NCI-H2171 (cell line): Measurements from ENCODE around the gene MRTO4.
A peak's percentile ranks its signal among the peaks of the same experiment; 100 is the strongest.
"Not testable (repeated sequence)": the region's sequence is repeated elsewhere in the genome, so short reads cannot be mapped to it uniquely, and the experiment has no call there.

Experiments
- DNase-seq: peaks from one replicate; lab custom pipeline; 2025; lab: John Stamatoyannopoulos, UW

MRTO4 gene

DNA sequence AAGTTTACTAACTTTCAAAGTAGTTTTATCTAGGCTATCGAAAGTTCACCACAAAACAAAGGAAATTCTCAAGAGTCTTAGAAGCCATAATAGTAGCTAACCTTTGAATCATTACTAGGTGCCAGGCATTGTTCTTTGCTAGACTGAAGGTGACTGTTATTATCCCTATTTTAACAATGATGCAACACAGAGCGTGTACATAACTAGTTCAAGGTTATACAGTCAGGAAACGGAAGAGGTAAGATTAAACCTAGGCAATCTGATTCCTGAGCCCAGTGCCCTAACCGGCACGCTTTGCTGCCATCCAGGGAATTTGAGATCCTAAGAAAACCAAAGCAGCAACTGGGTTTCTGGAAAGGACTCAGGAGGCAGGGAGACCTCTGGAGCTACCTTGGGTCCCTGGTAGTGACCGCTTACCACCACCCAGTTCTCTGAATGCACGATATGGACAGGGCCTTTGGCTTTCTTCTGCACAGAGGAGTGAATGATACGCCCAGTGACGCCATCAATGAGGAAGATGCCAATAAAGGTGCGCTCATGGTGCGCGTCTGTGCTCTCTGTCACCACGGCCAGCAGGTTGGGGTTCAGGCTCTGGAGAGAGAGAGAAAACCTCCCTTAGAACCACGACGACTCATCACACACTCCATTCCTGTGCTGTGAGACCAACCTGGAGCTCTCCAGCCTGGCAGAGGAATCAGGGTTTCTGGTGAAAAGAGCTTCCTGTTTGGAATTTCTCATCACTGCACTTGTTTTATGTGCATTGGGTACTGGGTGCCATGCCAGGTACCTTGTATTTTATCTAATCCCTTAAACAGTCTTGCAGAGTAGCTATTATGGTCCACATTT is 28.4 kb upstream of the MRTO4 start:
- DNase-seq: no peak

DNA sequence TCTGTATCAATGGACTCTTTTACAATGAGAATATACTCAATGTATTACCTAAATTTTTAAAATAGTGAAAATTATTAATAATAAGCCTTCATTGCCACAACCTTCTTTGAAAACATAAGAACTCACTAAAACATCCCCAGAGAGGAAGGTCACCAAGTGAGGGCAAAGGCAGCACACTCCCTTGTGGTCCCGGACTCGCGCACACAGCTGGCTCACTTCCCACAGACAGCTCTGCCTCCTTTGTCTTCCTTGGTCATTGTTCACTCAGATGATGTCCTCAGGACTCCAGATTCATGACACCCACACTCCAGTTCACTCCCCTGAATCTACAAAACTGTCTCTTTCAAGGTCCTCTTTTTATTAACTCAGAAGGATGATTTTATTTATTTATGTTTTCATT is 22.4 kb upstream of the MRTO4 start:
- no peak for DNase-seq

DNA sequence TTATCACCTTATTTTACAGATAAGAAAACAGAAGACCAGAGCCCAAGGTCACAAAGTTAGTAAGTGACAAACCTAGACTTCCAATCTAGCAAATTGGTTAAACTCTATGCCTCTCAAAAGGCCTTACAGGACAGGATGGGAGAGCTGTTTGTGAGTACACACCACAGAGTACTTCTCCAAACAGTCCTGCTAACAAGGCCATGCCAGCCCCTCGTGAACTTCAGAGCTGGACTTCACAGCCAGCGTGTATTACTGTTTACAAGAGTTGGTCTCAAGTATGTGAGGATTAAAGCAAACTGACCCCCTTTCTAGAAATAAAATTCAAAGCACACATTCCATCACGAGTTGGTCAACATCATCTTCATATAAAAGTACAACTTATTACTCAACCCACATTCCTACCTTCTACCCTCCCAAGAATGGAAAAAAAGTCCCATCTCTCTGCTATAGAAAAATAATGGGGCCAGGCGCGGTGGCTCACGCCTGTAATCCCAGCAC is 21.7 kb upstream of the MRTO4 start:
- no peak for DNase-seq

DNA sequence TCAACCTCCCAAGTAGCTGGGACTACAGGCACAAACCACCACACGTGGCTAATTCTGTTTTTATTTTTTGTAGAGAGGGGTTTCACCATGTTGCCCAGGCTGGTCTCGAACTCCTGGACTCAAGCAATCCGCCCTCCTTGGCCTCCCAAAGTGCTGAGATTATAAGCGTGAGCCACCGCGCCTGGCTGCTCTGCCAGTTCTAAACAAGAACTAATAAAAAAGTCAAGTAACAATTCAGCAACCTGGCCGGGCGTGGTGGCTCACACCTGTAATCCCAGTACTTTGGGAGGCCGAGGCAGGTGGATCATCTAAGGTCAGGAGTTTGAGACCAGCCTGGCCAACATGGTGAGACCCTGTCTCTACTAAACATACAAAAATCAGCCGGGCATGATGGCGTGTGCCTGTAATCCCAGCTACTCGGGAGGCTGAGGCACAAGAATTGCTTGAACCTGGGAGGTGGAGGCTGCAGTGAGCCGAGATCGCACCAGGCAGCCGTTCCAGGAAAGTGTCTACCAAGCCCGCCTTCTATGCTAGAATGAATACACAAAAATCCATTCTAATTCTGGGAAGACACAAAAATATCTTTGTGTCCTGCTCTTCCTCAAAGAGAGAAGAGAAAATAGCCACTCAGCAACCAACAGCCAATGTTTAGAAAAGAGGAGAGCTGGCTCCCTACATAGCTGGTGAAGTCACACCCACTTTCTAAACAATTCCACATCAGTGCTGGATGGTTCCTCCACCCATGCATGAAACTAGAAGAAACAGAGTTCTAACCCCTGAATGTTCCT is 19.7 kb upstream of the MRTO4 start:
- not testable (repeated sequence) for DNase-seq

DNA sequence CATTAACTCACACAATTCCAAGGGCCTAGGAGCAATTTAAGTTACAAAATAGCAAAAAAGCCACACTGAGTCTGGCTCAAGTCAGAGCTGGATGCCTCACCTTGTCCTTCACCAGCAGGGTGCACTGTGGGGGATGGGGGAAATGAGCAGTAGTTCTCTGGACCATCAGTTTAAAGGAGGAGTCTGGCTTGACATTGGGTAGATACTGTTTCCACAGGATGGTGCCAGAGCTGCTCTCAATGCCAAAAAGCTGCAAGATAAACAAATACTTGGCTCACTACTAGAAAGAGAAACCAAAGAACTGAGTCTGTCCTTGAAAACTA is 19.1 kb upstream of the MRTO4 start:
- no peak for DNase-seq

DNA sequence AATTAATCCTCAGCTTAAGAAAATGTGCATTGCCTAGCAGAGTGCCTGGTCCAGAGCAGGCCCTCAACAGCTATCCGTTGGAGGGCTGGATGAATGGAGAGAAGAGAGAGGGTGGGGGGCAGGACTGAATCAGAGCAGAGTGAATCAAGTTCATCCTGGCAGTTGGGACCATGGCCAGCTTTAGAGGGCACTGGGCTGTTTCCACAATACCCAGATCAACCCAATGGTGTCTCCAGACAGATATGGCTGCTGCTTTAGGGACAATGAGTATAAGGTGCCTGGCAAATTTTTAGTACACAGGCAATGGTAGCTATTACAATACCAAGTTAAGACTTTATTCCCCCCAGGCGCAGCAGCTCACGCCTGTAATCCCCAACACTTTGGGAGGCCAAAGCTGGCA is 17.4 kb upstream of the MRTO4 start:
- DNase-seq: no peak

DNA sequence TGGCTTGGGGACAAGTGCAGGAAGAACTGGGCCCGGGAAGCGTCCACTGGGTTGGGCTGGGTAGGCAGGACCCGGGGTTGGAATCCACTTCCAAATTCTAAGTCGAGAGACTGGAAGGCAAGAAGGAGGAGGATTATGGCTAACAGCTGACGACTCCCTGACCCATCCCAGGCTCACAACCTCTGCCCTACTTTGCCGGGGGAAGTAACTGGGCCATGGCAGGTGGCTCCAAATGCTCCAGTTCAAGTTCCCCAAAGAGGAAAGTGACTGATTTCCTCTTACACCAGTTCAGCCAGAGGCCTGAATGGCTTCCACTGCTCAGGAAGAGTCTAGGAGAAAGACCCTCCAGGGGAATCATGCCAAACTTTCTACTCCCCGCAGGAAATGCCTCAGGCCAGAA is 11.7 kb upstream of the MRTO4 start:
- DNase-seq: no peak

DNA sequence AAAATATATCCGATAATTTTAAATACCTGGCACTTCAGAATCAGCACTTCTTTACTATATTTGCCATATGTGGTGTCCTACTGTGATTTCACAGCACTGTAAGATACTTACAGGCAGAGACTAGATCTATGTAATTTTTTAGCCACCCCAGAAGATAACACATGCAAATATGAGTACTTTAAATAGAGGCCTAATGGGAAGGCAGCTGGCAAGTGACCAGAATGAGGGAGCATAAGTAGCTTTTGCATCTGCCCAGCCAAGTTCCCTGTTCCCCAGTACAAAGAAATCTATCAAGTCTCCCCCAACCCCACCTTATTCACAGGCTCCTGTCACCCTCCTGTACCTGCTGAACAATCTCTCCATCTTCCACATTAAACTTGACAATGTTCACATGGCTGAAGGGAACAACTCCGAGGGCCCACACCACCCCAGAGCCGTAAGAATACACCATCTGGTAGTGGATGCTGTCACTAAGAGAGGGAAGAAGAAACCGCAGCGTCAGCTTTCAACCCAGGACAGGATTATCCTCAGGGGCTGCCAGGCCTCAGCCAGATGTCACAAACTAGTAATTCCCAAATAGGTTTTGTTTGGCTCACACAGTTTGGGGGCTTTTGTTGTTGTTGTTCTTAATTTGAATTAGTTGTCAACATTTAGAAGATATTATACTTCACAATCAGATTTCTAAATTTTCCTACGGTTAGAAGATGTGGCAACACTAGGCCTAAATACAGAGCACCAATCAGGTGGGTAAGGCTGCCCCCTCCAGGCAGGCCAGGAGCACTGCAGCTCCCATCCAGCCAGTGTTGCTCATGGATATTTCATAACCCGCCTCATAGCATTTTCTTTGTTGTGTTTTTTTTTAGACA is 10.7 kb upstream of the MRTO4 start:
- DNase-seq: peak; percentile 4

DNA sequence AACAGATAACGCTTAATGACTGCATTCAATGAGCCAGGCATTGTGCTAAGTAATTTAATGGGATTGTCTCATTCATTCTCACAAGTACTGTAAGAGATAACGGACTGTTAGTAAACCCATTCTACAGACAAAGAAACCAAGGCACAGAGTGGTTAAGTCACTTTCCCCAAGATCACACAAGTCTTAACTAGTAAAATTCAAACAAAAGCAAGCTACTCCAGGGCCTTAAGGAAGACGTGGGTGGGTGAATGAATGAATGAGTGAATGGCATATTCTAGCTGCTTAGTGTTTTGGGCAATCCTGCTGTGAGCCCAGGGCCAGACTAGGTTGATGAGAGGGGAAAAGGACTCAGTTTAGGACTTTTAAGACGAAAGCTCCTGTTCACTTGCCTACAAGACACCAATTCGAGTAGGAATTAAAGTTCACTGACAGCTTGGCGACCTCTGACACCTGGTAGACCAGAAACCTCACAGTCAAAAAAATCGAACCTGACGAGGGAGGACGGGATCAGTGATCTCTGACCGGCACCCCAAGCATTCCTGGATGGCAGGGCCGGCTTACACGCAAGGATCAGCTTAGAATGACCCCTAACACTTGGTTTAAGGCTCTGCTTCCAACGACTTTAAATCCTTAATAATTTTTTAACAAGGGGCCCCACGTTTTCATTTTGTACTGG is 838 bp upstream of the MRTO4 start:
- no peak for DNase-seq

DNA sequence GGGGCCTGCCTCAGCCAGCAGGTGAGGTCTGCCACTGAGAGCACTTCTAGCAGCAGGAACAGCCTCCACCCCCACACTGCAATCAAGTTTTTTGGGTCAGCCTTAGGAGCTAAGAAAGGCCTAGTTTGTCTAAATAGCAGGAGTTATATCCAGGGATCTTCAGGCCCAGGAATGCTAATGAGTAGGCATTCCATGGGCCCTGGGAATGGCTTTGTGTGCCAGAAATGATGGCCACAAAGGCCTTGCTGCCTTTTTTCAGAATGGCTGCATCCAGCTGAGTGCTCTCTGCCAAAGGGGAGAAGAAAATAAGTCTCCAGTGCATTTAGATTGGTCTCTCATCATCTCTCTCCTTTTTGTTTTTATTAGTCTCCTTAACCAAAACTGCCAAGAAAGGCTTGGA is 2.8 kb downstream of the MRTO4 start:
- no peak for DNase-seq

DNA sequence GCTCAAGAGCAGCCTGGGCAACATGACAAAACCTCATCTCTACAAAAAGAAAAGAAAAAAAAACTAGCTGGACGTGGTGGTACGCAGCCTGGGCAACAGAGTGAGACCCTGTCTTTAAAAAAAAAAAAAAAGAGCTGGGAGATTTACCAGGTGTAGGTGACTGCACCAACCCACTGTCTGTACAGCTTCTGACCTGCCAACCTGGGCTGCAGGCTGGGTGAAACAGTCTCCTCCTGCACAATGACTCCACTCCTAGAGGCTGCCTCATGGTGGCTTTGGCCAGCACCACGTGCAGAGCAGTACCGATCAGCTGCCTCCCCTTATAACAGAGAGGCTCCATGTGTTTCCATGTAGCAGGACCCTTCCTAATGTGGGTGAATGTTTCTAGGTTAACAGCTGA is 3.7 kb downstream of the MRTO4 start:
- no peak for DNase-seq

DNA sequence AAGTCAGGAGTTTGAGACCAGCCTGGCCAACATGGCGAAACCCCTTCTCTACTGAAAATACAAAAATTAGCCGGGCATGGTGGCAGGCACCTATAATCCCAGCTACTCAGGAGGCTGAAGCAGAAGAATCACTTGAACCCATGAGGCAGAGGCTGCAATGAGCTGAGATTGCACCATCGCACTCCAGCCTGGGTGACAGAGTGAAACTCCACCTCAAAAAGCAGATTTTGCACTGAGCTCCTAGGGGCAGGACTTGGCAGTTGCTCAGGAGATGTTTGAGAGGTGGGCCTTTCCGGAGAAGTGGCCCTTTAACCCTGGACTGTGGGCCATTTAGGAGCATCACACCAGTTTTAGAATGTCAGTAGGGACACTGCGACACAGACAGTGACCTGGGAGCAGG is 4.7 kb downstream of the MRTO4 start:
- DNase-seq: not testable (repeated sequence)

DNA sequence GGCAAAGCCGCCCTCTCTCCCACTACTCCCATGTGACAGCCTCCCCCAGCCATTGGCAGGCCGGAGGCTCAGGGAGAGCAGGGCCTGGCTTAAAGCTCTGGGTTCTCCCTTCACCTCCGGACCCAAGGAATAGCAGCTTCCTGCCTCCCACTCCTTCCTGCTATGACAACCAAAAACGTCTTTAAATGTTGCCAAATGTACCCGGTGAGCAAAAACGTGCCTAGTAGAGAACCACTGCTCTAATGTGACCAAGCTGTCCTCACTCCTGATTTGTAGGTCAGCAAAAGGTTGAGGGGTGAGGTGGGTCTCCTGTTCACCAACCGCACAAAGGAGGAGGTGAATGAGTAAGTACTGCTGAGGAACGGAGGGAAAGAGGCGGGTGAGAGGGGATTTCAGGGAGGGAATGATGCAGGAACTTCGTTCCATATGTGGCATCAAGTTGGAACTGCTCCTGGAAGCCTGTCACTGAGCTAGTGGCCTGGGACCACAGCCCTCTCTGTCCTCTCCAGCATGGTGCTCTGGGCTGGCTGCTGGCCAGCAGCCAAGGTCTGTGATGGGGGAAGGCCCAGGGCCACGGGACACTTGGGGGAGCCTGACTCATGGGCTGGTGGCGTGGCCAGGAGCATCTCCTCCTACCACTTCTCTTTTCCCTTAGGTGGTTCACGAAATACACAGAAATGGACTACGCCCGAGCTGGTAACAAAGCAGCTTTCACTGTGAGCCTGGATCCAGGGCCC is 5.7 kb downstream of the MRTO4 start:
- no peak for DNase-seq

DNA sequence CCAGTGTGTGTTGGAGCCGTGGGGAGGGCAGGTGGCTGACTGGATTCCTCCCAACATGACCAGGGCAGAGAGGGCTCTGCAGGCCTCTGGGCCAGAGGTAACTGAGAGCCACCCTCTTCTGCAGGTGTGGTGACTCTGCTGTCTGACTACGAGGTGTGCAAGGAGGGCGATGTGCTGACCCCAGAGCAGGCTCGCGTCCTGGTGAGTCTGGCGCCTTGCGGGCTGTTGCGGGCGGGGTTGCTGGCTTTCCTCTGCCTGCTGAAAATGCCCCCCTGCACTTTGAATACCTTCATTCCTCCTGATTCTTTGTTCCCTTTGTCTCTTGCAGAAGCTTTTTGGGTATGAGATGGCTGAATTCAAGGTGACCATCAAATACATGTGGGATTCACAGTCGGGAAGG is 6.7 kb downstream of the MRTO4 start:
- no peak for DNase-seq

DNA sequence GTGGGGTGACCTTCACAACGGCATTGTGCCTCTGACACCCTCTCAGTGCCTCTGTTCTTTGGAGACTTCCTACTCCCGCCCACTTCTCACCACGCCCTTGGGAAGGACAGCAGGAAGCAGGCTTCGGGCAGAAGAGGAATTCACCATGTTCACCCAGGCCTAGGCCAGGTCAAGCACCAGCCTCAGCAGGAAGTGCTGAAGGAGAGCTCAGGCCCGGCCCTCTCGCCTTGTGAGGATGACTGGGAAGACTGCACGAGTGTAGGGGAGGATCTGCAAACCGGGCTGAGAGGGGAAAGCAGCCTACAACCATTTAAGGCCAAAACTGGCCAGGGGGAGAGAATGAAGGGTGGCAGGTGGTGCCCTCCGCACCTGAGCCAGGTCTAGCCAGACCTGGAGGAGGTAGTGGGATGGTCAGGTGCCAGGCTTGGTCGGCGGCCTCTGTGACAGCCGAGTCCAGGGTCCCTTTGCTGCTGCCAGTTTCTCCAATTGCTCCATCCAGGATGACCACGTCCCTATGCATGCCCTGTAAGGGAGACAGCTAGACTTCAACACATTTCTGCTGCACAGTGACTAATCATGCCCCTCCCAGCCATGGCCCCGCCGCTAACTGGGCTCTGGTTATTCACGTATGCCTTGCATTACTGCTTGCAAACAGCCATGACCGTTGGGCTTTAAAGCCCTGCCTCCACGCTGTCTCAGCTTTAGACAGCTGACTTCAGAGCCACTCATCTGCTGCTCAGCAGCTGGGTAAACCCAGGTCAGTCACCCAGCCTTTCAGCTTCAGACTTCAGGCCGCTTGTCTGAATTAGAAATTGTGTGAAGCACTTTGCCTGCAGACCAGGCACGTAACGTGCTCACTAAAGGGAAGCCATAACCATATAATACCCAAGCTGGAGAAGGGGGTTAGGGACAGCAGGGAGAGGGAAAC is 8.9 kb downstream of the MRTO4 start:
- DNase-seq: no peak

DNA sequence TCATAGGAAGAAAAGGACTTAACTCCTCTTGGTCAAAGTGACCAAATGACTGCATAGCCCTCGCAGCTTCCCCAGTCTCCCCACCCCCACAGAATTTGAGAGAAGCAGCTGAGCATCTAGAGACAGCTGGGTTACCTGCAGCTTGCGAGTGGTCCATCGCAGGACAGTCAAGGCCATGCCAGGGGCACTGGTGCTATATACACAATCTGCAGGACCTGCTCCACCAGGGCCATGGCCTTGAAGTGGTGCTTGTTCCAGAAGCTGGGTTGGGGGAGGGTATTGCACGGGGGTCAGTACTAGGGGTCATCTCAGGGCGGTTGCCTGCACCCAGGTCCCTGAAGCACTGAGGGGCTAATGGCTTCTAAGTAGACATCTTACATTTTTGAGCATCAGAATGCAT is 10.4 kb downstream of the MRTO4 start:
- DNase-seq: no peak

DNA sequence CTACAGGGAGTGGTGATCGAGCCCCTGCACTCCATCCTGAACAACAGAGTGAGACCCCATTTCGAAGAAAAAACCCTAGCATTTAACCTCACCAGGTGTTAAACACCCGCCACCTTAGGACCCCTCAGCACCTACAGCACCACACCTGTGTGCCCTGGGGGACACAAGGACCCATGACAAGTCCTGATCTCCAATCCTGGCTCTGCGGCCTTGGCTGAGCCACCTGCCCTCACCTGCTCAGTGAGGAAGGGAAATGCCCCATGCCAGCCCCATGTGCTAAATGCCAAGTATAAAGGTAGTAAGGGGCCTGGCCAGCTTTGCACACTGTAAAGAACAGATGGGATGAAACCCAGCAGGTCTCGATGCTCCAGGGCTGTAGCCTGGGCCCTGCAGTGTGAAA is 11.1 kb downstream of the MRTO4 start:
- no peak for DNase-seq

DNA sequence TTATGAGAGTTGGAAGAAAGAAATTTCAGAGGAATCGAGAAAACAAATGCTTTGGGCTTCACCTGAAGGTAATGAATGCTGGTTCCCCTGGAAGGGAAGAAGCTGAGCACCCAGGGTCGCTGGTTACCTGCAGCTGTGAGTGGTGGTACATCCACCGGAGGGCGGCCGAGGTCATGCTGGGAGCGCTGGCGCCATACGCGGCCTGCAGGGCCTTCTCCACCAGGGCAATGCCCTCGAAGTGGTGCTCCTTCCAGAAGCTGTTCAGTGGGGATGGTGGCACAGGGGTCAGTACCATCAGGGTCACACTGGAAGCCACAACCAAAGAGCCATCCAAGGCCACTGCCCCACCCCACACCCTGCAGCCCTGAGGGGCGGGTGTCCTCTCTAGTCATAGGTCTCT is 16.8 kb downstream of the MRTO4 start:
- DNase-seq: no peak

DNA sequence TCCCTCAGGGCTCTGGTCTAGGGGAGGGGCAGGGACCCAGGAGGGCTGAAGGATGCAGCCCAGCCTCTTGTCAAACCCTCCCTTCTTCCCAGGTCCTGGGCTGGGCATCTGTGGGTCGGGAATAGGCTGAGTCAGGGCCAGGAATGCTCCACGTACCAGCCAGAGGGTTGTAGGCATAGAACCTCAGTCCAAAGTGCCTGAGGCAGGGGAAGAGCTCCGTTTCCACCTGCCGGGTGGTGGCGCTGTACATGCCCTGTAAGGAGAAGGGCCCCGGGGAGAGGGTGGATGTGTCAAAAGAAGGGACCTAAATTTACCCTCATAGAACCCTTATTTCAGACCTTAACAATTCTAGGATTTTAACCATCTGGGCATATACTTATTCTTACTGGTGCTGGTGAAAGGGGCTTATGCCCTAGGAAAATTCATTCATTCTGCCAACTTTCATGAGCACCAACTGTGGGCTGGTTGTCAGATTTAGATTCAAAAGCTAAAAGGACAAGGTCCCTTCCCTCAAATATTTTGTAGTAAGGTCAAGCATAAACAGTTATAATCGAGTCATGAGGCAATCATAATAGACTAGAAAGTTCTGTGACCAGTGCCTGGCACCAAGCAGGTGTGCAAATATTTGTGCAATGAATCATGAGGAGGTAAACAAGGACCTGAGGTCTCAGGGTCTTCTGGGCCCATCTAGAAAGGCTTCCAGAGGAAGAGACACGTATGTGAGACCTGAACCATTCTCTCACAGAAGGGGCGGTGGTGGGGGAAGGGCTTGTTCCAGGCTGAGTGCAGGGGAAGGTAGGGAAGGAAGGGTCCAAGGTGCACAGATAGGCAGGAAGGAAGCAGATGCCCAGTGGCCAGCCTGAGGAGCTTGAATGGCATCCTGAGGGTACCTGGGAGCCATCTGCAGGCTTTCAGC is 18.1 kb downstream of the MRTO4 start:
- not testable (repeated sequence) for DNase-seq
